Skin epidermis (tissue), 12 donors: Measurements from ENCODE around the gene HNRNPH3.

Experiments used
- H3K27ac ChIP-seq, 21 experiments: fragments of 200-600 bp; sonication (generic) in 11 of 21; one replicate each; pipeline ENCODE4 v1.5.0; 2020; ENCODE audit warnings: mild to moderate bottlenecking in 3 of 21, inconsistent platforms in 2 of 21, moderate library complexity in 2 of 21
- H3K4me3 ChIP-seq, 7 experiments: fragments of 200-600 bp; sonication (generic) in 2 of 7; one replicate each; pipeline ENCODE4 v1.5.0; 2020; ENCODE audit warnings: inconsistent platforms in 2 of 7, mild to moderate bottlenecking in 2 of 7, moderate library complexity in 1 of 7

The HNRNPH3 gene

DNA sequence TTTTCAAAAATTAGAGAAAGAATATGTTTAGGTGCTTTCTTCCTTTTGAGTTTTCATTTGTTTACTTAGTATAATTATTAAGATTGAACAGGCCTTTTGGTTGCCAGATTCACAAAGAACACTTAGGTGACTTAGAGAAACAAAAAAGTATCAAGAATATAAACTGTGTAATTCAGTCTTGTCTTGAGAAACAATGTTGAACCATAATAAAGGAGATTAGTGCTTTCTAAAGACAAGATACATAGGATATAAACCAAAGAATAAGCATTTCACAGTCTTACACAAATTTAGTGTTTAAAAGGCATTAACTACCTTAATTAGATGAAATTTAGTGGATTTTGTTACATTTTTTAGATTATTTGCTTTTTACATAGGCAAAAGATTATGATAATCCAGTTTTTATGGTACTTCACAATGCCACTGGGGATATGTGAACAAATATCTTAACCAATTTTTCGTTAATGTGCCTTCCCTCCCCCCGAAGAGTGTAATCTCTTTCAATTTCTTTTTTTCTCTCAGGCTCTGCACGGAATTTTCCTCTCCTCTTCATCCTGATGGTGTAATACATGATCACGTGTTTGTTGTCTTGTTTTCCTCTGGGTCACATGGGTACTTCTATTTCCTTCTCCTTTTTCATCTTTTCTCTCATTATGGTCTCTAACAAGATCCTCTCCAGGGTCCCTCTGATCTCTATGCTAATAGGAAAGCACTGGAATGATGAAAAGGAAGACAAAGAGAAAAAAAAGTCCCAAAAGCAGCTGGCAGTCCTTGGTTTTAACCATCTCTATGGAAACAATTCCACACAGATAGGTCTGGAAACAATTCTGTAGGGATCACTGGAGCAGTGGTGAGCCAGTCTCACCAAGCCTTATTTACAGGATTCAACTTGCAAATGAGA, 3.7 kb upstream of the HNRNPH3 start:
- Histone ChIP-seq H3K27ac (peak overlapping the region in 19 of 21 experiments; percentile 49 to 100 (median 79)), H3K4me3 (peak overlapping the region in 4 of 7 experiments; percentile 6 to 20 (median 16))

DNA sequence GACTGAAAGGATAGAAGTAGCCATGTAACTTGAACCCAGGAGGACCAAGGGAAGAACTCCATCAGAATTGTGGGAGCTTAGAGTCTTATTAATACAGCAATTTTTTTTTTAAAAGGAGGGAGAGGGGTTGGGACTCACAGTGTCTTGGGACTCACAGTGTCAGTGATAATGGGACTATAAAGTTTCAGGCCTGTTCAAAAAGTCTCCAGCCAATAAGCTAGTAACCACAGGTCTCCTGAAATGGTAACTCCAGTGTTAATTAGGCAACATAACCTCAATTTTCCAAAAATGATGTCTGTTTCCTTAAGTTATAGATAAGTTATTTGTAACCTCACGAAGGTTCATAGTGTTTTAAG, 2.4 kb upstream of the HNRNPH3 start:
- peak overlapping the region in 17 of 21 experiments; percentile 49 to 100 (median 80) for H3K27ac ChIP-seq

DNA sequence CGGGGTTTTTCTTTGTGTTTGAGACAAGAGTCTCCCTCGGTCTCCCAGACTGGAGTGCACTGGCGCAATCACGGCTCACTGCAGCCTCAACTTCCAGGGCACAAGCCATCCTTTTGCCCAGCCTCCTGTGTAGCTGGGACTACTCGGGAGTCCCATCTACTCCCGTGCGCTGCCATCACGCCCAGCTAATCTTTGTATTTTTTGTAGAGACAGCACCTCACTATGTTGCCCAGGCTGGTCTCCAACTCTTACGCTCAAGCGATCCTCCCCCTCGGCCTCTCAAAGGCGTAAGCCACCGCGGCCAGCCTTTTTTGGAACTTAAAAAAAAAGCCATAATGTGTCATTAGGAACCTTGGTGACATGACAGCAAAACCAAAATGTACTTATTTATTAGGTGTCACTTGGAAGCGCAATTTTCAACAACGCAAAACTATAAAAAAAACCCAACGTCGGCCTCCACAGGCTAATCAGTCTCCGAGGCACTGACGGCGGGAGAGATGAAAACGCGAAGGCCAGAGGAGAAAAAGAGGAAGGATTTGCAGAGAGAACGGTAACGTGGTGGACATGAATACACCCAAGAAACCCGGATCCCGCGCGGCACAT, 911 bp upstream of the HNRNPH3 start:
- Histone ChIP-seq H3K4me3 (peak overlapping the region; percentile 70 to 98 (median 90)), H3K27ac (peak overlapping the region; percentile 70 to 100 (median 99))

More for the DNA sequence above, 2.4 kb upstream of the HNRNPH3 start:
- no peak overlapping the region for H3K4me3 ChIP-seq

DNA sequence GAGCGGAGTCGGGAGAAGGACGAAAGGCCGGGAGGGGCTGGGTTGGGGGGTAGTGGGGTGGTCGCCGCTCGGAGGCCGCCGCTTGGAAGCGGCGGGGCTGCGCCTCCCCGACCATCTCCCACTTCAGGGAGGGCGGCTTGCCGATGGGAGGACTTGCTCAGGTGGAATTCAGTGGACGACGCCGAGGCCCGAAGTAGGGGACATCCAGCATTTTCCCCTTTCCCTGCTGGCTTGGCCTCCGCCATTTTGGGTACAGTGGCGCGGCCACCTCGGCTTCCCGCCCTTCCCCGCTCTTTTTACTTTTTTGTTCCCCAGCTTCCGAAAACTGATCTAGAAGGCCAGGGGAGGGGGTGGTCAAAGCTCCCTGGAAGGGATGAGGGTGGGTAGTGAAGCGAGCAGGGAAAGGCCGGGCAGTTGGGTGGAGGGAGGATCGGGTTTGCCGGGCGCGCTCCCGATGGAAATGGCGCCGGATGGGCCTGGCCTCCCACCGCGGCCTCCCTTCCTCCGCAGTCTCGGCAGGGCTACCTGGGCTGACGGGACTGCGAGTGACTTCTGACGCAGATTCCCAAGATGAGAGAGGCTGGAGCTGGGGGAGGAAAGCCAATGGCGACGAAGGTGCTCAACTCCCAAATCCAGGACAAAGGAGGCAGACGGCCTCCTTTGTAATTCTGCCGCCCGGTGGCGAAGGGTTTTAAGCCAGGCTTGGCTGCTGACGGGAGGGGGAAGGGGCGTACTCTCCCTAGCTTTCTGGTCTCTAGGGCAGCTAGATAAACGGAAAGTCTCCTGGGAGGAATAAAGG, 594 bp downstream of the HNRNPH3 start, which contains the start of gene PBLD:
PBLD (minus strand) TSS at position 670 of the 799 bp plus-strand sequence. CDS start 26,084 bp downstream, outside the sequence.
- peak within 1 kb of the TSS; percentile 94 to 100 (median 99) for H3K27ac ChIP-seq
- H3K4me3 ChIP-seq = peak within 1 kb of the TSS; percentile 70 to 98 (median 90)

DNA sequence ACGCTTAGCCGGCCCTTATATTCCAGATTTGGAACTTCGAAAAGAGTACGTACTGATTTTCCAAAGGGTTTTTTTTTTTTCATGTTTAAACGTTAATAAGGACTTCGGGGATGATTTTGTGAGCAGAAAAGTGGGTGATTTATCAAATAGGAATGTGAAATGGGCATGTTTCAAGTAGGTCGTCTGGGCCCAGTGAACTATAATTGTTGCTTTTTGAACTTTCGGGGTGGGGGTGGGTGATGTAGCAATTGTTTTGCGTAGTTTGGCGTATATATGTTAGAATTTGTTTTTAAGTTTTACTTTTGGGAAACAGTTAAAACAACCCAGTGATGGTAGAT, 1.2 kb downstream of the HNRNPH3 start:
- peak overlapping the region; percentile 94 to 100 (median 99) for H3K27ac ChIP-seq
- H3K4me3 ChIP-seq = peak overlapping the region; percentile 70 to 98 (median 90)

DNA sequence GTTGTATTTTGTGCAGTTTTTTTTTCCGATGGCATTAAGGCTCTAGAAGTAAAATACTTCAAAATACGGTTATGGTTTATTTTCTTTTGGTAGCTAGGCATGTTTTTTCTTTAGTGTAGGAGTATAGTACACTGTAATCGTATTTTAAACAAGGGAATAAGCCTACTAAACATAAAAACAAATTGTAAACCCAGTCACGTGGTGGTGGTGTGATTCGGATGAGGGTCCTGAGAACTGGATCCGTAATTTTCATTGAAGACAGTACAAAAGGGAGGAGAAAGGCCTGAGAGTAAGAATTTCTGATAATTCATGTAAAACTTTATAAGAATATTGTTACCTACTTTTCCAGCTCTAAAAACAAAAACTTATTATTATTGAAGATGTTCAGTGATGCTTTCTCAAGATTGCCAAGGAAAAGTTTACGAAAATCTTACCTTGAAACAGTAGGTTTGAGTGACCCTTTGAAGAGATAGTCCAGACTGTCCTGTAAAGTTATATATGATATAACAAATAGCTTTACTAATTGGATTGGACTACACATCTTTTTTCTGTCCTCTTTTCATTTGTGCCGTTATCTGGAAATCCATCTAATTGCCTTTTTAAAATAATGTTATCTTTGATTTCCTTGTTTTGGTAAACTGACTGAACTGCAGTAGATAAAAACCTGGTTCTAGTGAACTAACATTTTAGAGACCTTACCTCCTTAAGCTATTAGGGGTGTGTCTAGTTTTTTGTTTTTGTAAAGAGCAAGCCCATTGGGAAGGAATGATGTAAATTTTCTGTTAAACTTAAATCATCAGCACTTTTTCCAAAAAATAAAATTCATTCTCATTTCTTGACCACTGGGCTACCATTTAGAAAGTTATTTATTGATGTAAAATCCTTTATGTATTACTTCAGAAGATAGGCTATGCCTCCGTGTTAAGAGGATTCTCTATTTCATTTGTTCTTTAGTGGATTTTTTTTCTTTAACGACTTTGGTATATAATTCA, 1.9 kb downstream of the HNRNPH3 start:
- Histone ChIP-seq H3K27ac (peak overlapping the region in 18 of 21 experiments; percentile 96 to 100 (median 99)), H3K4me3 (peak overlapping the region; percentile 70 to 98 (median 90))

DNA sequence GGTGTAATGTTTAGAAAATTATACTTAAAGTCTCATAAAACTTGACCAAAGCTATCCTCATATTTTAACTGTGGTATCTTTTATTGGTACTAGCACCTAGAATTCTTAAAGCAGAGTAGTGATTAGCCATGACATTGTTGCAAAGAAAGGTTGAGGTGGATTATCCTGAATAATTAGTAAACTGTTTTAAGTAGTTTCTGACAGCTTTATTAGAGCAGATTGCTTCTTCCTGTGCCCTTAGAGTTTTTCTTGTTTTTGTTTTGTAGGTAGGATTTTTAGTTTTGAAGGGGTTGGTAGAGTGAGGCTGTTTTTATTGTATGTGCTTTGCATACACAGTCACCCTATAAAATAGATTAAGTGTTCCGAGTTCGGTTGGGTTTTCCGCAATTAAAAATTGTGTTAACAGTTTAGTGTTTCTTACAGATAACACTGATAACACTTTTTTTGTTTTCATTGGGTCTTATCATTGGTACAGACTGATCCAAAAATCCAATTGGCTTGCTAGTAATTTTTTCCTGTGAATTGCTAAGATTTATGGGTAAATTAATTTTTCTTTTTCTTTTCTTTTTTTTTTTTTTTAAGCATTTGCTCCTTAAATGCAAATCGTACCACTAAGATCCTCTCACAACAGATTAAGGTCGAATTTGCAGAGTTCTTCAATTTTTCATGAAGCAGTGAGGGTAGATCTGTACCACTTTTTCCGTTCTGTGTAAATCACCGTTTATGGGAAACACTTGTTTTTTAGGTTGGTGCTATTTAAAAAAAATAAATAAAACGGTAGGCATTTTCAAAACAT, 3.0 kb downstream of the HNRNPH3 start:
- H3K27ac ChIP-seq = peak overlapping the region in 4 of 21 experiments; percentile 7 to 30 (median 18)
- peak overlapping the region; percentile 9 to 98 (median 90) for H3K4me3 ChIP-seq

DNA sequence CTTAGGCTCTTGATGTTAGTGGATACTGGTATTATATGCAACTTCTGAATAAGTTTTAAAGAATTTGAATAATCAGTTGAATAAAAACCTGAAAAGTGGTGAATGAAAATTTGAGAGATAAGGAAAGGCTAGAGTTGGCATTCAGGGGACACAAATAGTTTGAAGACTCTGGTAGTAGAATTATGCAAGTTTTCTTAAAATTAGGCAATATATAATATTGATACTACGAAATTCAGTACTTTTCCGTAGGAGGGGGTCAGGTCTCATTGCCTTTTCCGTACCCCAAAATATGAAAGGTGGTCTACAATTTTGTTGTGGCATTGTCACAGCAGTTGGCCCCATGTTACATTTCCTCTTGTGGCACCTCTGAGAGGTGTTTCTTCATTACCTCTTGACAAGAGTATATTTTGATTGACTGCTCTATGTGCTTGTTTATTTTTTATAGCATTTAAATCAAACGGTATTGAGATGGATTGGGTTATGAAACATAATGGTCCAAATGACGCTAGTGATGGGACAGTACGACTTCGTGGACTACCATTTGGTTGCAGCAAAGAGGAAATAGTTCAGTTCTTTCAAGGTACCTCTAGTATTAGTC, 5.0 kb downstream of the HNRNPH3 start:
- no peak overlapping the region for H3K4me3 ChIP-seq
- peak overlapping the region in 1 of 21 experiments; percentile 7 for H3K27ac ChIP-seq

DNA sequence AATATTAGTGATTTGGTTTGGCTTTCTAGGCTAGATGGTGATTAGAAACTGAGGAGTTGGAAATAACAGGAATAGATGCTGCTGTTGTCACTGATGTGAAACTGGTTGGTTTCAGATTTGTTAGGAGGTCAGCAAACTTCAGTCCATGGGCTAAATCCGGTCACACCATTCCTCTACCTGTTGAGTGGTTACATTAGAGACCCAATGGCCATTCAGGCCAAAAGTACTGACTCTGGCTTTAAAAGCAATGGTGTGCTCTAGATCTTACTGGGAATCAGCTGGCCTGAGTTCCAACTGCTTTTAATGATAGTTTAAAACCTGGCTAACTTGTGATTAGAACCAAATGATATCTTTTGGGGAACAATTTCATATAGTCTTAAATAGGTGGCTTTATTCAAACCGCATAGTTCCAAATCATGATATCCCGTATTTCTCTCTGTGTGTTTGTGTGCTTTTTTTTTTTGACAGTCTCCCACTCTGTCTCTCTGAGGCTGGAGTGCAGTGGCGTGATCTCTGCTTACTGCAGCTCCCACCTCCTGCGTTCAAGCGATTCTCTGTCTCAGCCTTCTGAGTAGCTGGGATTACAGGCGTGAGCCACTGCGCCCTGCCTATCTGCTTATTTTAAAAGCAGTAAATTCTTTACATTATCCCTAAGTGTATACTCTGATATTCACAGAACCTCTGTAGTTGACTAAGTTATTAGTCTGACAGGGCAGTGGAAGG, 8.7 kb downstream of the HNRNPH3 start:
- H3K4me3 ChIP-seq = no peak overlapping the region
- no peak overlapping the region for H3K27ac ChIP-seq

DNA sequence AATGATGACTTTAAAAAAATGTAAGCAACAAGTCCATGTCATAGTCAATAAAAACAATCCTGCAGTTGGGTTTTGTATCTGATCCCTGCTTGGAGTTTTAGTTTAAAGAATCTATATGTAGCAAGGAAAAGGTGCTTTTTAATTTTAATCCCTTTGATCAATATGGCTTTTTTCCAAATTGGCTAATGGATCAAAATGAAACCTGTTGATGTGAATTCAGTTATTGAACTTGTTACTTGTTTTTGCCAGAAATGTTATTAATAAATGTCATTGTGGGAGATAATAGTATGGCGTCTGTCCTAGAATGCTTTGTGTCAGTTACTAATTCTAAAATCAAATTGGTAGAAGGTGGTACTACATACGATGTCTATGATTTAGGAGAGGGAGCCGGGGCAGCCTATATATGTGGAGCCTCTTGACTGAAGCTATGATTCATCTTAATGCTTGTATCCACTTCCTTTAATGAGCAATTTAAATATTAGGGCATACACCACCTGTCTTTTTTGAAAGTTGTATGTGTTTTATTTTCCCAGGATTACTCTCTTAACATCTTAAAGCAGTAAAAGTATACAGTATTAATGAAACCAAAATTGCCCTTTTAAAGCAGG, 11.1 kb downstream of the HNRNPH3 start:
- H3K27ac ChIP-seq = no peak overlapping the region
- H3K4me3 ChIP-seq = no peak overlapping the region

DNA sequence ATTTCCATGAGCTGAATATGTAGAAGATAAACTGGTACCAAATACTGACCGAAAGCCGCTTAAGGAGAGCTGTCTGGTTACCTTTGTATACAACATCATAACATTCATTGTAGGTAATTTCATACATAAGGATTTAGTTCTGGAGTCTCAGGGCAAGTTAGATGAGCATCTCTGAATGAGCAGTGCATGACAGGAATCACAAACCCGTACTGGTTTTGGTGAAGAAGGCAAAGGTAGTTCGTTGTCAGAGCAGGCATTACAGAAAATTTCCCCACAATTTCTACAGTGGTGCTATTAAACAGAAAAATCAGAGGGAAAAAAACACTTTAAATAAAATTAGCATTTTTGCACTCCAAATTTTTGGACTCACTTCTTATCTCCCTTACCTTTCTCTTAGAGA, 13.8 kb downstream of the HNRNPH3 start:
- Histone ChIP-seq H3K27ac (no peak overlapping the region), H3K4me3 (no peak overlapping the region)

DNA sequence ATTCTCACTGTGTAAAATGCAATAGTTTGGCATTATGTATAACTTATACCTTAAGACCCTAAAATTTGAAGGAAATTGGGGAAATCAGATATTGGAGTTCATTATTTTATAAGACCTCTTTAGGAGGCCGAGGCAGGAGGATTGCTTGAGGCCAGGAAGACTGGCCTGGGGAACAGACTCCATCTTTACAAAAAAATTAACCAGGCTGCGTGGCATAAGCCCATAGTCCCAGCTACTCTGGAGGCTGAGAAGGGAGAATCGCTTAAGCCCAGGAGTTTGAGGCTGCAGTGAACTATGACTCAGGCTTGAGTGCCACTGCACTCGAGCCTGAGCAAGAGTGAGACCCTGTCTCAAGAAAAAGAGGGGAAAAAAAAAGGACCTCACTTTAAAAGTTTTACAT, 14.9 kb downstream of the HNRNPH3 start:
- Histone ChIP-seq H3K27ac (no peak overlapping the region), H3K4me3 (no peak overlapping the region)

DNA sequence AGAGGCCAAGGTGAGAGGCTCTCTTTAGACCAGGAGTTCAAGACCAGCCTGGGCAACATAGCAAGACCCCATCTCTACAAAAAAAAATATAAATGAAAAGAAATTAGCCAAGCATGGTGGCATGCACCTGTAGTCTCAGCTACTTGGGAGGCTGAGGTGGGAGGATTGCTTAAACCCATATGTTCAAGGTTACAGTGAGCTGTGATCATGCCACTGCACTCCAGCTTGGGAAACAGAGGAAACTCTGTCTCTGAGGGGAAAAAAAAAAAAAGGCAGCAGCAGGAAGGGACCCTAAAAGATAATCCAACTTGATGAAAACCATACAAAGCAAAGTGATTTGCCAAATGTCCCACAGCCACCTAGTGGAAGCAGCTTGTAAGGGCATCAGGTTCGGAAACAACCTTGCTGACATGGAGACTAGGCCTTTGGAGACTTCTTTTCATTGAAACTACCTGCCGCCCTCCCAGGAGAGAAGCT, 16.4 kb downstream of the HNRNPH3 start:
- Histone ChIP-seq H3K27ac (no peak overlapping the region), H3K4me3 (no peak overlapping the region)

DNA sequence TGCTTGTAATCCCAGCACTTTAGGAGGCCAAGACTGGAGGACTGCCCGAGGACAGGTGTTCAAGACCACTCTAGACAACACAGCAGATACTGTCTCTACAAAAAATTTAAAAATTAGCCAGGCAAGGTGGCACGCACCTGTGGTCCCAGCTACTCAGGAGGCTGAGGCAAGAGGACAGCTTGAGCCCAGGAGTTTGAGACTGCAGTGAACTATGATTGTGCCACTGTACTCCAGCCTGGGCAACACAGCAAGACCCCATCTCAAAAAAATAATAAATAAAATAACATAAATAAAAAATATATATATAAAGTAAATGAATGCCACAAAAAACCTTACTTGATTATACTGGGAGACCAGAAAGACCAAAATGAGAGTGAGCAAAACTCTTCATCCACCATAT, 21.7 kb downstream of the HNRNPH3 start:
- Histone ChIP-seq H3K4me3 (no peak overlapping the region), H3K27ac (no peak overlapping the region)

DNA sequence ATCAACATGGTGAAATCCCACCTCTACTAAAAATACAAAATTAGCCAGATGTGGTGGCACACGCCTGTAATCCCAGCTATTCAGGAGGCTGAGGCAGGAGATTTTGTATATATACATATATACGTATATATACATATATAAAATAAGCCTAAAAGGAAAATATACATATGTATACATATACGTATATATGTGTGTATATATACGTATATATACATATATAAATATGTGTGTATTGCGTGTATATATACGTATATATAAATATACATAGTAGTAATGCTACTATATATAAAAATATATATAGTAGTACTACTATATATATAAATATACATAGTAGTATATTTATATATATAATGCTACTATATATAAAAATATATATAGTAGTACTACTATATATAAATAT, 27.3 kb downstream of the HNRNPH3 start:
- Histone ChIP-seq H3K4me3 (no peak overlapping the region), H3K27ac (no peak overlapping the region)

DNA sequence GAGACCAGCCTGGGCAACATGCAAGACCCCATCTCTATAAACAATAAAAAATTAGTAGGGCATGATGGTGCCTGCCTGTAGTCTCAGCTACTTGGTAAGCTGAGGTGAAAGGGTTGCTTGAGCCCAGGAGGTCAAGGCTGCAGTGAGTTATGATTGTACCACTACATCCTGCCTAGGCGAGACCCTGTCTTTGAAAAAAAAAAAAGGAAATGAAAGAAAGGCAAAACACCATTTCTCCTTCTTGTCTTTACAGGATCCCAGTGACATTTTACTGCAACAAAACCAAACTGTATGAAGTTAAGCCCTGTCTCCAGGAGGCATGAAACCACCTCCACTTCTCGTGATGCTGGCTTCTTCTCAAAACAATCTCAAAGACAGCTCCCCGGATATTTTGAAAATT, 30.7 kb downstream of the HNRNPH3 start:
- Histone ChIP-seq H3K4me3 (no peak overlapping the region), H3K27ac (no peak overlapping the region)
